OCI-M2 (cell line): Measurements from ENCODE around the gene PFDN2.

Experiments used
- DNase-seq: peaks from one replicate; lab custom pipeline; 2025; ENCODE audit not compliant: unreplicated experiment; lab: John Stamatoyannopoulos, UW

Gene PFDN2

GRCh38 chr1:161061419-161061818, 56.4 kb downstream of the PFDN2 start:
- DNase-seq: no peak

- DNase-seq: no peak
Observed at GRCh38 chr1:161059293-161059692, 58.5 kb downstream of the PFDN2 start.

GRCh38 chr1:161054805-161055204, 63.0 kb downstream of the PFDN2 start:
- no peak for DNase-seq

GRCh38 chr1:161054232-161054631, 63.6 kb downstream of the PFDN2 start:
- DNase-seq: no peak

- no peak for DNase-seq
Observed at GRCh38 chr1:161052899-161053298, 64.9 kb downstream of the PFDN2 start.

- no peak for DNase-seq
Observed at GRCh38 chr1:161051219-161051618, 66.6 kb downstream of the PFDN2 start.
